Liver (tissue), 3 donors: ENCODE measurements around the gene LRRC10.

Source experiments
- FOXA2 ChIP-seq: IDR thresholded peaks from 2 replicates; pipeline ENCODE4 v1.6.1; 2016; ENCODE audit warnings: antibody characterized with exemption
- RXRA ChIP-seq, 2 donors: IDR thresholded peaks; 2 replicates each; pipeline ENCODE4 v1.6.1; 2017 to 2018; ENCODE audit warnings: antibody characterized with exemption in 2 of 2, mild to moderate bottlenecking in 1 of 2
- TAF1 ChIP-seq: conservative IDR thresholded peaks from 2 replicates; pipeline ENCODE4 v1.6.1; 2016; ENCODE audit warnings: antibody characterized with exemption, mild to moderate bottlenecking
- YY1 ChIP-seq: IDR thresholded peaks from 2 replicates; pipeline ENCODE4 v1.6.1; 2016; ENCODE audit warnings: antibody characterized with exemption, mild to moderate bottlenecking
- TF ChIP-seq, protein P1 (sequence below): fragments of 150-350 bp; IDR thresholded peaks from 2 replicates; pipeline ENCODE4 v1.5.1; 2017; ENCODE audit warnings: improper control_type of control experiment, low read depth, low read length; ENCODE audit not compliant: missing input control
- TF ChIP-seq, protein P2 (sequence below): IDR thresholded peaks from 2 replicates; pipeline ENCODE4 v1.6.1; 2016; ENCODE audit warnings: antibody characterized with exemption, mild to moderate bottlenecking
- donor health status: healthy.
- donor health status: healthy.

DNA sequence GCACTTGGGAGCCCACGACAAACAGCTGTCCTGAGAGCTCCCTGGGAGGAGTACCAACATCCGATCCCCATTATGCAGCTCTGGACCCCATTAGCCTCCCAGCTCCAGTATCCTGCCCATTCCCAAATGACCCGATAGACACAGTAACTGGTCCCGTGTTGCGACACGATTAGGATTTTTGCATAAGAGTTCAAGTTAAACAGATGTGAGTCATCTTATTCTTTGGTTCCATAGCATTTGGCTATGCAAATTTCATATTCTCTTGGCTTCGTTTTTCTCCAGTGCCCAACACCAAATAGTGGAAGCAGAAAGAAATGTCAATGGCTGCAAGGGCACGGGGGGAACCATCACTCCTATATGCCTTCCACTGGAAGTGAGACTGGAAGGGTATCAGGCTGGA is 43.0 kb upstream of the LRRC10 start:
- TF ChIP-seq TAF1 (no peak), FOXA2 (no peak), YY1 (no peak), RXRA (IDR thresholded peaks at IDR 0.05) (no peak)
- TF ChIP-seq, protein P1, sequence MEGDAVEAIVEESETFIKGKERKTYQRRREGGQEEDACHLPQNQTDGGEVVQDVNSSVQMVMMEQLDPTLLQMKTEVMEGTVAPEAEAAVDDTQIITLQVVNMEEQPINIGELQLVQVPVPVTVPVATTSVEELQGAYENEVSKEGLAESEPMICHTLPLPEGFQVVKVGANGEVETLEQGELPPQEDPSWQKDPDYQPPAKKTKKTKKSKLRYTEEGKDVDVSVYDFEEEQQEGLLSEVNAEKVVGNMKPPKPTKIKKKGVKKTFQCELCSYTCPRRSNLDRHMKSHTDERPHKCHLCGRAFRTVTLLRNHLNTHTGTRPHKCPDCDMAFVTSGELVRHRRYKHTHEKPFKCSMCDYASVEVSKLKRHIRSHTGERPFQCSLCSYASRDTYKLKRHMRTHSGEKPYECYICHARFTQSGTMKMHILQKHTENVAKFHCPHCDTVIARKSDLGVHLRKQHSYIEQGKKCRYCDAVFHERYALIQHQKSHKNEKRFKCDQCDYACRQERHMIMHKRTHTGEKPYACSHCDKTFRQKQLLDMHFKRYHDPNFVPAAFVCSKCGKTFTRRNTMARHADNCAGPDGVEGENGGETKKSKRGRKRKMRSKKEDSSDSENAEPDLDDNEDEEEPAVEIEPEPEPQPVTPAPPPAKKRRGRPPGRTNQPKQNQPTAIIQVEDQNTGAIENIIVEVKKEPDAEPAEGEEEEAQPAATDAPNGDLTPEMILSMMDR: no peak
- TF ChIP-seq, protein P2, sequence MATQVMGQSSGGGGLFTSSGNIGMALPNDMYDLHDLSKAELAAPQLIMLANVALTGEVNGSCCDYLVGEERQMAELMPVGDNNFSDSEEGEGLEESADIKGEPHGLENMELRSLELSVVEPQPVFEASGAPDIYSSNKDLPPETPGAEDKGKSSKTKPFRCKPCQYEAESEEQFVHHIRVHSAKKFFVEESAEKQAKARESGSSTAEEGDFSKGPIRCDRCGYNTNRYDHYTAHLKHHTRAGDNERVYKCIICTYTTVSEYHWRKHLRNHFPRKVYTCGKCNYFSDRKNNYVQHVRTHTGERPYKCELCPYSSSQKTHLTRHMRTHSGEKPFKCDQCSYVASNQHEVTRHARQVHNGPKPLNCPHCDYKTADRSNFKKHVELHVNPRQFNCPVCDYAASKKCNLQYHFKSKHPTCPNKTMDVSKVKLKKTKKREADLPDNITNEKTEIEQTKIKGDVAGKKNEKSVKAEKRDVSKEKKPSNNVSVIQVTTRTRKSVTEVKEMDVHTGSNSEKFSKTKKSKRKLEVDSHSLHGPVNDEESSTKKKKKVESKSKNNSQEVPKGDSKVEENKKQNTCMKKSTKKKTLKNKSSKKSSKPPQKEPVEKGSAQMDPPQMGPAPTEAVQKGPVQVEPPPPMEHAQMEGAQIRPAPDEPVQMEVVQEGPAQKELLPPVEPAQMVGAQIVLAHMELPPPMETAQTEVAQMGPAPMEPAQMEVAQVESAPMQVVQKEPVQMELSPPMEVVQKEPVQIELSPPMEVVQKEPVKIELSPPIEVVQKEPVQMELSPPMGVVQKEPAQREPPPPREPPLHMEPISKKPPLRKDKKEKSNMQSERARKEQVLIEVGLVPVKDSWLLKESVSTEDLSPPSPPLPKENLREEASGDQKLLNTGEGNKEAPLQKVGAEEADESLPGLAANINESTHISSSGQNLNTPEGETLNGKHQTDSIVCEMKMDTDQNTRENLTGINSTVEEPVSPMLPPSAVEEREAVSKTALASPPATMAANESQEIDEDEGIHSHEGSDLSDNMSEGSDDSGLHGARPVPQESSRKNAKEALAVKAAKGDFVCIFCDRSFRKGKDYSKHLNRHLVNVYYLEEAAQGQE: no peak
